CD4-positive, alpha-beta T cell treated with Interleukin-17A for 4 hours (primary cell): Measurements from ENCODE around the gene RAP1A.

Experiments used
- DNase-seq: peaks from one replicate; pipeline ENCODE4 v3.0.0-alpha.2; 2020; ENCODE audit warnings: mixed read lengths

Gene RAP1A

GRCh38 chr1:111720977-111721786 is 101.6 kb downstream of the RAP1A start:
- no peak for DNase-seq

GRCh38 chr1:111723091-111723806 is 103.7 kb downstream of the RAP1A start:
- peak; percentile 32 for DNase-seq

- DNase-seq: no peak
Measured at GRCh38 chr1:111723871-111724270, 104.3 kb downstream of the RAP1A start.

GRCh38 chr1:111725192-111725591 is 105.6 kb downstream of the RAP1A start:
- DNase-seq: no peak

- no peak for DNase-seq
Measured at GRCh38 chr1:111727056-111727455, 107.5 kb downstream of the RAP1A start.

GRCh38 chr1:111729271-111729921 is 109.8 kb downstream of the RAP1A start:
- no peak for DNase-seq

GRCh38 chr1:111729946-111730681 is 110.5 kb downstream of the RAP1A start:
- DNase-seq: no peak

GRCh38 chr1:111730706-111731105 is 111.1 kb downstream of the RAP1A start:
- DNase-seq: no peak

- no peak for DNase-seq
Measured at GRCh38 chr1:111731956-111732355, 112.4 kb downstream of the RAP1A start.

- no peak for DNase-seq
Measured at GRCh38 chr1:111732718-111733117, 113.1 kb downstream of the RAP1A start.

GRCh38 chr1:111733183-111733991 is 113.8 kb downstream of the RAP1A start:
- no peak for DNase-seq

- no peak for DNase-seq
Measured at GRCh38 chr1:111733992-111734341, 114.4 kb downstream of the RAP1A start.

GRCh38 chr1:111734426-111734825 is 114.8 kb downstream of the RAP1A start:
- no peak for DNase-seq

- DNase-seq: no peak
Measured at GRCh38 chr1:111734856-111735255, 115.3 kb downstream of the RAP1A start.

- DNase-seq: no peak
Measured at GRCh38 chr1:111735321-111735720, 115.7 kb downstream of the RAP1A start.

GRCh38 chr1:111735858-111736544 is 116.4 kb downstream of the RAP1A start:
- DNase-seq: no peak

- DNase-seq: no peak
Measured at GRCh38 chr1:111736548-111737215, 117.1 kb downstream of the RAP1A start.

GRCh38 chr1:111737216-111738132 is 117.9 kb downstream of the RAP1A start:
- no peak for DNase-seq

GRCh38 chr1:111738133-111738435 is 118.5 kb downstream of the RAP1A start:
- no peak for DNase-seq
